Sigmoid colon (tissue), 7 donors: Measurements from ENCODE around the gene JAKMIP1. TPM values are rescaled to one million over a fixed set of nuclear protein-coding genes. Genes with fewer than 3 reads are reported as not detected.
A peak's percentile ranks its signal among the peaks of the same experiment; 100 is the strongest.

ENCODE experiments used
- DNase-seq: peaks from one replicate; pipeline ENCODE4 v3.0.0-alpha.2; 2019
- H3K27ac ChIP-seq, 4 donors: fragments of 200-600 bp; sonication (generic); one replicate each; pipeline ENCODE4 v1.5.1; 2016 to 2019; ENCODE audit warnings: mild to moderate bottlenecking in 1 of 4
- H3K27me3 ChIP-seq, 3 donors: fragments of 200-600 bp; sonication (generic); one replicate each; pipeline ENCODE4 v1.5.1; 2019; ENCODE audit warnings: mild to moderate bottlenecking in 1 of 3
- H3K36me3 ChIP-seq, 4 donors: fragments of 200-600 bp; sonication (generic); one replicate each; pipeline ENCODE4 v1.5.1; 2016 to 2019
- H3K4me1 ChIP-seq, 4 donors: fragments of 200-600 bp; sonication (generic); one replicate each; pipeline ENCODE4 v1.5.1; 2017 to 2019
- H3K4me3 ChIP-seq, 4 donors: fragments of 200-600 bp; sonication (generic); one replicate each; pipeline ENCODE4 v1.5.1; 2017 to 2019; ENCODE audit warnings: mild to moderate bottlenecking in 2 of 4, moderate library complexity in 1 of 4
- H3K9me3 ChIP-seq, 4 donors: fragments of 200-600 bp in 3 of 4; sonication (generic) in 3 of 4; one replicate each; pipeline versions ENCODE4 v1.5.1 to v1.6.1; 2013 to 2019
- CTCF ChIP-seq, 4 experiments: fragments of 450-650 bp in 3 of 4; fragments of 200-600 bp in 1 of 4; IDR thresholded peaks; one replicate each; pipeline ENCODE4 v1.5.1; 2016 to 2019; ENCODE audit warnings: antibody characterized with exemption in 4 of 4, mild to moderate bottlenecking in 3 of 4, moderate library complexity in 2 of 4
- EP300 ChIP-seq, 4 donors: sonication (generic); formaldehyde crosslinking; IDR thresholded peaks; one replicate each; pipeline ENCODE4 v1.6.1; 2017; ENCODE audit warnings: antibody characterized with exemption in 4 of 4
- POLR2A ChIP-seq, 2 donors: fragments of 450-650 bp; IDR thresholded peaks; one replicate each; pipeline ENCODE4 v1.6.1; 2016; ENCODE audit warnings: antibody characterized with exemption in 2 of 2, mild to moderate bottlenecking in 2 of 2, moderate library complexity in 2 of 2
- POLR2AphosphoS5 ChIP-seq, 4 donors: sonication (generic); formaldehyde crosslinking; IDR thresholded peaks; one replicate each; pipeline ENCODE4 v1.6.1; 2017; ENCODE audit warnings: antibody characterized with exemption in 4 of 4
- WGBS, 2 donors: extraction: QIAGEN DNeasy Blood & Tissue Kit; methylation state at CpG; one replicate each; pipeline ENCODE4 v1.1.7; 2013; 5-methylcytosine and 5-hydroxymethylcytosine counted together
- intact Hi-C: fragments of 100-400 bp; cut with DNase I; formaldehyde crosslinking; loops from one replicate; pipeline ENCODE4 v1.15.1; 2023
- polyA plus RNA-seq, 3 donors: library from polyadenylated mRNA; stranded (reverse); fragments of 200-250 nt; gene quantifications; one replicate each; pipeline ENCODE4 v1.2.3, GENCODE V29; 2013
- total RNA-seq, 4 donors: library from RNA; depleted of rRNA; stranded (reverse); fragments of >200 nt; gene quantifications; one replicate each; pipeline ENCODE4 v1.1.0, GENCODE V29; 2016
- donor health status: healthy with polysubstance abuse.
- donor health status: Bipolar disorder and iron deficiency.
- donor health status: healthy.

The JAKMIP1 gene
- total and polyA plus RNA-seq, 7 donors = 0.49 to 3.9 (median 1.8) TPM; not detected in 2

- peaks cover 0 to 5% (median 0%) of the 10 kb centered on the region in 4 donors for H3K9me3 ChIP-seq
- H3K4me1 ChIP-seq = no peaks in the 10 kb centered on the region
- no peak for TF ChIP-seq EP300 (IDR thresholded peaks at IDR 0.05)
- TF ChIP-seq POLR2AphosphoS5 (IDR thresholded peaks at IDR 0.05) = no peak
- no peak for TF ChIP-seq POLR2A (IDR thresholded peaks at IDR 0.05)
- TF ChIP-seq CTCF (IDR thresholded peaks at IDR 0.05) = no peak
- H3K27ac ChIP-seq = no peak overlapping the region
- WGBS, 2 donors = 80 to 85% methylated on average over 14 of the region's 14 CpGs
- DNase-seq = peak; percentile 47
- H3K36me3 ChIP-seq = no peaks in the 10 kb centered on the region
- H3K4me3 ChIP-seq = no peak overlapping the region
- H3K27me3 ChIP-seq = peaks cover 0 to 31% (median 0%) of the 10 kb centered on the region in 3 donors
- intact Hi-C loops = no loop called here
These were observed 212.1 kb downstream of the JAKMIP1 start for GRCh38 chr4:5988086-5988845.

DNA sequence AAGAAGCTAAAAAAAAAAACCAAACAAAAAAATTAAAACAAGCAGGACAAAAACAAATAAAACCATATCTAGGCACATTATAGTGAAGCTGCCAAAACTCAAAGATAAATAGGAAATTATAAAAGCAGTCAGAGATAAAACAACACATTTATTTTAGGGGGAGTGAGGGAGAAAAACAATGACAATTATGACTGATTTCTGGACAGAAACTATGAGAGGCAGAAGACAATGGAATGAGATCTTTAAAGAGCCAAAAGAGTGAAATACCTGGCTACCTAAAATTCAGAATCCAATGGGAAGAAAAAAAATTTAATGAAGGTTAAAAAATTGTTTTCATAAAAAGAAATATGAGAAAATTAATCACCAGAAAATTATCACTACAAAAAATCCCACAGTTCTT is 215.5 kb downstream of the JAKMIP1 start:
- TF ChIP-seq CTCF (IDR thresholded peaks at IDR 0.05) (no peak), POLR2AphosphoS5 (IDR thresholded peaks at IDR 0.05) (no peak), EP300 (IDR thresholded peaks at IDR 0.05) (no peak), POLR2A (IDR thresholded peaks at IDR 0.05) (no peak)
- H3K27ac ChIP-seq = no peak overlapping the region
- peaks cover 0 to 23% (median 11%) of the 10 kb centered on the region in 3 donors for H3K27me3 ChIP-seq
- no peak overlapping the region for H3K4me3 ChIP-seq
- DNase-seq = no peak
- H3K9me3 ChIP-seq = peaks cover 0 to 5% (median 0%) of the 10 kb centered on the region in 4 donors
- no peaks in the 10 kb centered on the region for H3K4me1 ChIP-seq
- intact Hi-C loops = no loop called here
- H3K36me3 ChIP-seq = no peaks in the 10 kb centered on the region

DNA sequence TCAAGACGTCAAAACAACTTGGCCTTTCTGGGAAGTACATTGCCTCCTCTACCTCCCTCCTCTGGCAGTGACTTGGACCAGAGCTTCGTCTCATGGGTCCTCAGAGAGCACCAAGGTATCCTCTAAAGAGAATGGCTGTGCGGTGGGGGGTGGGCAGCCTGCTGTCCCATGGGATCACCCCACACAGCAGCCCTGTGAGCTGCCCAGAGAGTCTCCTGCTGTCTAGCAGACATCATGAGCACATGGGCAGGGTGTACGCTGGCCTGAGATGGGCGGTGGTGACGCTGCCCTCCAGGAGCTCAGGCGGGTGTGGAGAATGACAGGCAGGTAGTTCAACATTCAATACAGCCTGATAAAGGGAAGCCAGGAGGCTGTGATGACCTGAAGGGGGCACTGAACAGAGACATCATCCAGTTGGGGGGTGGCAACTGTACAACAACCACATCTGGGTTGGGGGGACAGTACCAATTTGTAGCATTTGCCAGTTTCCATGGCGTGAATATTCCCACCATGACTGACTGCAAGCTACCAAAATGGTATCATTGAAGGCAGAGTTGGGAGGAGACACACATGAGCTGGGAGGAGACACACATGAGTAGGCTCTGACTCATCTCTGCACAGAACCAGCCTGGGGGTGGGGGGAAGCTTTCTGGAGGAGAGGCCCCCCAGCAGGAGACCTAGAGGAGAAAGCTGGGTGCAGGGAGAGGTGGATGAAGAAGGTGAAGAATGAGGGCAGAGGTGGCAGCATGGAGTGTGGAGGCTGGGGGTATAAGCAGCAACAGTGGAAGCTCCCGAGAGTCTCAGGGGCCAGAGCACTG is 218.0 kb downstream of the JAKMIP1 start:
- peaks cover 0 to 32% (median 13%) of the 10 kb centered on the region in 3 donors for H3K27me3 ChIP-seq
- H3K4me1 ChIP-seq = no peaks in the 10 kb centered on the region
- H3K9me3 ChIP-seq = peaks cover 0 to 5% (median 0%) of the 10 kb centered on the region in 4 donors
- H3K27ac ChIP-seq = no peak overlapping the region
- H3K36me3 ChIP-seq = no peaks in the 10 kb centered on the region
- peak; percentile 38 for DNase-seq
- TF ChIP-seq POLR2A (IDR thresholded peaks at IDR 0.05) (no peak), CTCF (IDR thresholded peaks at IDR 0.05) (no peak), POLR2AphosphoS5 (IDR thresholded peaks at IDR 0.05) (no peak), EP300 (IDR thresholded peaks at IDR 0.05) (no peak)
- 69 to 81% methylated on average over 9 of the region's 9 CpGs for WGBS, 2 donors
- no peak overlapping the region for H3K4me3 ChIP-seq
- intact Hi-C loops = no loop called here

DNA sequence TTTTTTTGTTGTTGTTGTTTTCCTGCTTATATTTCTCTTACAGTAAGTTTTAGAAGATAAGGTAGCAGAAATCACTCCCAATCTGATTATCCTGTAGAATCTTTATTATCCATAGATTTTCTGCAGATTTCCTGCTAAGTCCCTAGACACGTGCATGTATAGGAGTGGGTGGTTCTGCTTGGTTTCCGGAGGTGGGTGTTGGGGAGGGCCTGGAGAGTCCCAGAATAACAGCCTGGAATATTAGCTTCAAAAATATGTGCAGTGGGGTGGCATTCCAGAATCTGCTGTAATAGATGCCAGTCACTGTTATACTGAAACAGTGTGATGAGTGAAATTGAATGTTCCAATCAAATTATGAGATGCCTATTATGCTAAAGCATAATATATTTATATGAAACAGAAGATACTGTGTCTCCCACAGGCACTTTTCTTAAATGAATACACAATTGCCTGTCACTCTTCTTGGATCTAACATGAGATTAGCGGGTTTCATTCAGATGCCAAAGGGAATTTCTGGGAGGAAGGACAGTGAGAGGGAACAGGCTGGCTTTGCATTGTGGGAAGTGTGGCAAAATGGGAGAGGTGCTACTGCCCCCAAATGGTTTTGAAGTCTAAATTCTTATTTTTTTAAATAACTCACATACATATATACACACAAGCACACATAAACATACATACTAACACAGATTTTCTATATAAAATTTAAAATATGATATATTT is 219.8 kb downstream of the JAKMIP1 start:
- no peak for DNase-seq
- Histone ChIP-seq H3K4me3 (no peak overlapping the region), H3K4me1 (no peaks in the 10 kb centered on the region), H3K9me3 (peaks cover 0 to 5% (median 0%) of the 10 kb centered on the region in 4 donors), H3K36me3 (no peaks in the 10 kb centered on the region), H3K27ac (no peak overlapping the region), H3K27me3 (peaks cover 0 to 37% (median 13%) of the 10 kb centered on the region in 3 donors)
- no peak for TF ChIP-seq EP300 (IDR thresholded peaks at IDR 0.05)
- no peak for TF ChIP-seq CTCF (IDR thresholded peaks at IDR 0.05)
- no peak for TF ChIP-seq POLR2AphosphoS5 (IDR thresholded peaks at IDR 0.05)
- TF ChIP-seq POLR2A (IDR thresholded peaks at IDR 0.05) = no peak
- WGBS, 2 donors = 55 to 57% methylated on average over 3 of the region's 3 CpGs
- intact Hi-C loops = no loop called here
